HepG2 (cell line): ENCODE data around the gene NFXL1. TPM values are rescaled to one million over a fixed set of nuclear protein-coding genes. Genes with fewer than 3 reads are reported as not detected.

Source experiments
- AGO2 ChIP-seq: fragments of 200-400 bp; formaldehyde crosslinking; optimal IDR thresholded peaks from 2 replicates; pipeline ENCODE3; 2017; ENCODE audit warnings: mild to moderate bottlenecking, low read depth, low read length, moderate library complexity
- CAMTA2 ChIP-seq: sonication (generic); formaldehyde crosslinking; IDR thresholded peaks from 2 replicates; pipeline ENCODE4 v1.4.0; 2020; ENCODE audit warnings: mild to moderate bottlenecking, missing genetic modification reagents, borderline replicate concordance
- CBX5 ChIP-seq: sonication (generic); formaldehyde crosslinking; IDR thresholded peaks from 2 replicates; pipeline ENCODE4 v1.4.0; 2020; ENCODE audit warnings: missing genetic modification reagents, borderline replicate concordance
- FOSL1 ChIP-seq: sonication (generic); formaldehyde crosslinking; IDR thresholded peaks from 2 replicates; pipeline ENCODE4 v1.9.0; 2021; ENCODE audit warnings: missing genetic modification reagents, borderline replicate concordance
- IKZF5 ChIP-seq: IDR thresholded peaks from 2 replicates; pipeline ENCODE4 v1.6.1; 2018; ENCODE audit warnings: missing genetic modification reagents, mild to moderate bottlenecking, missing compliant biosample characterization
- MLLT10 ChIP-seq: sonication (generic); formaldehyde crosslinking; IDR thresholded peaks from 2 replicates; pipeline ENCODE4 v1.4.0; 2020; ENCODE audit warnings: missing genetic modification reagents
- NFATC3 ChIP-seq: sonication (generic); formaldehyde crosslinking; IDR thresholded peaks from 2 replicates; pipeline ENCODE4 v1.5.1; 2020; ENCODE audit warnings: mild to moderate bottlenecking, missing genetic modification reagents
- RAD21 ChIP-seq: fragments of 450-650 bp; formaldehyde crosslinking; IDR thresholded peaks from 2 replicates; pipeline ENCODE4 v1.5.0; 2020; ENCODE audit warnings: mild to moderate bottlenecking
- SIX1 ChIP-seq: sonication (generic); formaldehyde crosslinking; IDR thresholded peaks from 2 replicates; pipeline ENCODE4 v1.4.0; 2020; ENCODE audit warnings: missing genetic modification reagents, borderline replicate concordance
- SKI ChIP-seq: fragments of 450-650 bp; IDR thresholded peaks from one replicate; pipeline ENCODE4 v1.6.1; 2018; ENCODE audit warnings: mild to moderate bottlenecking; ENCODE audit not compliant: partially characterized antibody
- SRY ChIP-seq: sonication (generic); formaldehyde crosslinking; IDR thresholded peaks from 2 replicates; pipeline ENCODE4 v1.8.0; 2022; ENCODE audit warnings: mild to moderate bottlenecking, missing genetic modification reagents
- TBX2 ChIP-seq: sonication (generic); formaldehyde crosslinking; IDR thresholded peaks from 2 replicates; pipeline ENCODE4 v1.5.0; 2020; ENCODE audit warnings: missing genetic modification reagents, mild to moderate bottlenecking, borderline replicate concordance
- TCF7L2 ChIP-seq: IDR thresholded peaks from 2 replicates; pipeline ENCODE4 v1.6.1; 2011; ENCODE audit warnings: mild to moderate bottlenecking, low read depth, low read length, moderate library complexity
- U2AF1 ChIP-seq: fragments of 200-400 bp; formaldehyde crosslinking; optimal IDR thresholded peaks from 2 replicates; pipeline ENCODE3; 2017; ENCODE audit warnings: mild to moderate bottlenecking, low read depth, low read length
- WIZ ChIP-seq: sonication (generic); formaldehyde crosslinking; IDR thresholded peaks from 2 replicates; pipeline ENCODE4 v1.5.1; 2020; ENCODE audit warnings: mild to moderate bottlenecking, missing genetic modification reagents
- ZBTB3 ChIP-seq: sonication (generic); formaldehyde crosslinking; IDR thresholded peaks from 2 replicates; pipeline ENCODE4 v1.4.0; 2020; ENCODE audit warnings: low read depth, mild to moderate bottlenecking, moderate library complexity, missing genetic modification reagents, borderline replicate concordance
- ZNF3 ChIP-seq: IDR thresholded peaks from 2 replicates; pipeline ENCODE4 v1.7.0; 2017; ENCODE audit warnings: inconsistent platforms
- ZNF354B ChIP-seq: sonication (generic); formaldehyde crosslinking; IDR thresholded peaks from 2 replicates; pipeline ENCODE4 v1.8.0; 2022; ENCODE audit warnings: mild to moderate bottlenecking, missing genetic modification reagents
- ZNF7 ChIP-seq: IDR thresholded peaks from 2 replicates; pipeline ENCODE4 v1.6.1; 2016; ENCODE audit warnings: missing biosample characterization, missing genetic modification reagents
- ZNF746 ChIP-seq: sonication (generic); formaldehyde crosslinking; IDR thresholded peaks from 2 replicates; pipeline ENCODE4 v1.8.0; 2022; ENCODE audit warnings: mild to moderate bottlenecking, missing genetic modification reagents
- ZNF790 ChIP-seq: sonication (generic); formaldehyde crosslinking; IDR thresholded peaks from 2 replicates; pipeline ENCODE4 v1.8.0; 2022; ENCODE audit warnings: missing genetic modification reagents, mild to moderate bottlenecking, borderline replicate concordance
- ZNF839 ChIP-seq: sonication (generic); formaldehyde crosslinking; IDR thresholded peaks from 2 replicates; pipeline ENCODE4 v1.4.0; 2020; ENCODE audit warnings: missing genetic modification reagents, mild to moderate bottlenecking, borderline replicate concordance
- polyA plus RNA-seq, 8 experiments: library from polyadenylated mRNA; depleted of rRNA in 3 of 8; stranded (reverse) in 7 of 8; unstranded in 1 of 8; fragments of >200 nt; fragmentation: Illumina TruSeq in 4 of 8; extraction: Trizol in 4 of 8; gene quantifications; 2 replicates each; pipeline versions ENCODE4 v1.2.1 to v1.2.3, GENCODE V29; 2011 to 2016; ENCODE audit warnings: low read depth in 4 of 8, missing spikeins in 1 of 8, mixed read lengths in 1 of 8; ENCODE audit not compliant: insufficient read depth in 1 of 8
- total RNA-seq, 5 experiments: library from RNA; depleted of rRNA; stranded (reverse); fragments of >200 nt; fragmentation: Illumina TruSeq; extraction: Trizol; gene quantifications; 2 replicates each; pipeline ENCODE4 v1.2.3, GENCODE V29; 2016; ENCODE audit warnings: low read depth in 1 of 5
- TF ChIP-seq, protein P1 (sequence below): sonication (generic); formaldehyde crosslinking; IDR thresholded peaks from 2 replicates; pipeline ENCODE4 v1.8.0; 2022; ENCODE audit warnings: missing genetic modification reagents, mild to moderate bottlenecking, moderate library complexity, borderline replicate concordance

Gene NFXL1
- total and polyA plus RNA-seq, 2 of the 13 experiments (the other 11 are each of a cell fraction or from before 2014, with no cell fraction given) = 12.0 to 18.6 TPM

DNA sequence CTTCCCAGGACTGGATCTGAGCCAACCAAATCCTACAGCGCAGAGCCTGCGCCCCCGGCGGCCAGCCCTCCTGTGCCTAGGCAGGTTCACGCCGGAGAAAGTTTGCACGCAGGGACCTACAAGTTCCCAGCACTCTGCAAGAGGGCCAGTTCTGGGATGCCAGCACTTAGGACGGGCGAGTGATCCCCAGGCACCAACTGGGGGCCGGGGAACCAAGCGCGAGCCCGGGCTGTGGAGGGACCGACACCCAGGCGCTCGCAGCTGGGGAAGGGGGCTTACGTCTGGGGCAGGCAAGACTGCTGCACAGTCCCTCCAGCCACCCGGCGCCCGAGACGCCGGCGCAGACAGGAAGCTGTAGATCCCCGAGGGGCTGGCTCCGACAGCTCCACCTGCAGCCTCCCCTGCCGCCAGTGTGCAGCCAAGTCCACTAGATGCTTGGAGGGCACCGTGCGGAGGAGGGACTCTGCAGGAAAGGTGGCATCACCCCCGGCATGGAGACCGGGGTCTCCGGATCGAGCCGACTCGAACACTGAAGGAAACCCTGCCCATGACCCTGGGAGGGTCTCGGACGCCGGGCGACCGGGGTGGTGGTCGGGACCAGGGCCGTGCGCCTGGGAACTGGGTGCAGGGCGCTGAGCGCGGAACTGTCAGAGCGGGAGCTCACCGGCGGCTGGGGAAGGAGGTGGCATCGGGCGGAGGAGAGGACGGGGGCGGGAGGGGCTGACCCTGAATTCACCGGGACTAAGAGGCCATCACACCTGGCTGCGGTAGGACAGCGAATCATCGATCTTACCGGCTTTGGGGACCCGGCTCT lies 77.1 kb downstream of the NFXL1 start (continued):
- TF ChIP-seq SKI (no peak), CAMTA2 (CRISPR knock-in tag) (no peak), MLLT10 (CRISPR knock-in tag) (no peak), ZNF839 (CRISPR knock-in tag) (0 out of 2 replicates have a peak, but pooled peaks have one; percentile 5), ZNF354B (CRISPR knock-in tag) (no peak), SRY (CRISPR knock-in tag) (no peak), FOSL1 (no peak), WIZ (no peak), IKZF5 (CRISPR knock-in tag) (no peak), ZNF790 (CRISPR knock-in tag) (no peak), CBX5 (0 out of 2 replicates have a peak, but pooled peaks have one; percentile 23), SIX1 (CRISPR knock-in tag) (no peak), ZNF3 (CRISPR knock-in tag) (no peak), RAD21 (CRISPR knock-in tag) (peak; percentile 26; the same call in 1 of the 2 replicates), AGO2 (peak; percentile 96), TBX2 (CRISPR knock-in tag) (no peak), ZNF746 (no peak), ZBTB3 (CRISPR knock-in tag) (no peak), TCF7L2 (no peak), NFATC3 (CRISPR knock-in tag) (no peak), U2AF1 (no peak), ZNF7 (no peak)
- TF ChIP-seq, protein P1, sequence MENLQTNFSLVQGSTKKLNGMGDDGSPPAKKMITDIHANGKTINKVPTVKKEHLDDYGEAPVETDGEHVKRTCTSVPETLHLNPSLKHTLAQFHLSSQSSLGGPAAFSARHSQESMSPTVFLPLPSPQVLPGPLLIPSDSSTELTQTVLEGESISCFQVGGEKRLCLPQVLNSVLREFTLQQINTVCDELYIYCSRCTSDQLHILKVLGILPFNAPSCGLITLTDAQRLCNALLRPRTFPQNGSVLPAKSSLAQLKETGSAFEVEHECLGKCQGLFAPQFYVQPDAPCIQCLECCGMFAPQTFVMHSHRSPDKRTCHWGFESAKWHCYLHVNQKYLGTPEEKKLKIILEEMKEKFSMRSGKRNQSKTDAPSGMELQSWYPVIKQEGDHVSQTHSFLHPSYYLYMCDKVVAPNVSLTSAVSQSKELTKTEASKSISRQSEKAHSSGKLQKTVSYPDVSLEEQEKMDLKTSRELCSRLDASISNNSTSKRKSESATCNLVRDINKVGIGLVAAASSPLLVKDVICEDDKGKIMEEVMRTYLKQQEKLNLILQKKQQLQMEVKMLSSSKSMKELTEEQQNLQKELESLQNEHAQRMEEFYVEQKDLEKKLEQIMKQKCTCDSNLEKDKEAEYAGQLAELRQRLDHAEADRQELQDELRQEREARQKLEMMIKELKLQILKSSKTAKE (CRISPR knock-in tag) = no peak
